BE2C (cell line): ENCODE data around the gene NHSL2.
A peak's percentile ranks its signal among the peaks of the same experiment; 100 is the strongest.

Experiments used
- DNase-seq: peaks from one replicate; pipeline ENCODE4 v3.0.0-alpha.2; 2020
- H3K27me3 ChIP-seq: fragments of 250-450 bp; sonication (Bioruptor Pico); 2 replicates; pipeline ENCODE4 v1.5.1; 2020; ENCODE audit warnings: mild to moderate bottlenecking
- H3K36me3 ChIP-seq: fragments of 250-450 bp; sonication (Bioruptor Pico); 2 replicates; pipeline ENCODE4 v1.5.1; 2020; ENCODE audit warnings: mild to moderate bottlenecking
- H3K4me1 ChIP-seq: fragments of 250-450 bp; sonication (Bioruptor Pico); 2 replicates; pipeline ENCODE4 v1.5.1; 2020
- H3K4me3 ChIP-seq: 2 replicates; pipeline ENCODE4 v1.5.1; 2011; ENCODE audit warnings: low read depth, low read length
- H3K9me3 ChIP-seq: fragments of 250-450 bp; sonication (Bioruptor Pico); 2 replicates; pipeline ENCODE4 v1.5.1; 2020
- TF ChIP-seq, protein P1 (sequence below): IDR thresholded peaks from 2 replicates; pipeline ENCODE4 v1.5.1; 2012; ENCODE audit warnings: mild to moderate bottlenecking, low read depth, low read length

NHSL2 gene

DNA sequence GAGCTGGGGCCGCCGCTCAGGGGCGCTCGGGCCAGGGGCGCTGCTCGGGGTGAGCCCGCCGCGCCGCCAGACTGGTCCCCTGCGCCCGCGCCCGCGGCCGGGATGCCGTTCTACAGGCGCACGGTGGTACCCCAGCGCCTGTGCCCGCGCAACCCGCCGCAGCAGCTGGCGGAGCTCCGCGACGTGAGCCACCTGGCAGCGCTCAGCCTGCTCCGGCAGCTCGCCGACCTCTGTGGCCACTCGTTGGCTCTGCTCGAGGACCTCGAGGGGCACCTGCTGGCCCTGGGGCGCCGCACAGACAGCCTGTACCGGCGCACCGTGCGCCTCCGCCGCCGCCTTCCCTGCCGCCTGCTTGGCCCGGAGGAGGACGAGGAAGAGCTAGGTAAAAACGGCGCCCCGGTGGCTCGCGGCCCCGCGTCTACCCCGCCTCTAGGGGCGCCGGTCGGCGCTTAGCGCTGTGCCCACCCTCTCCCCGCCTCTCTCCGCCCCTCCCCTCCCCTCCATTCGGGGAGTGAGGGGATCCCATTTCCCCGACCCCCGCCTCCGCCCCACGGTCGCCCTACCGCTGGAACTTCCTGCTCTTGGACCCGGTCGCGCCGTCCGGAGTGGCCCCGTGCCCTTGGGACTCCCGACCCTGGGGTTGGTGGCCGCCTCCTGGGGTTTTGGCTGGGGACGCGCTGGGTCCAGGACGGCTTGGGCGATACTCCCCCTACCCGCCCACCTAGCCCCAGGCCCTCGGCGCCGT is 513 bp downstream of the NHSL2 start:
- H3K27me3 ChIP-seq = peaks cover 15% of the 10 kb centered on the region
- peak overlapping the region; percentile 41 for H3K4me3 ChIP-seq
- DNase-seq = peak; percentile 38
- TF ChIP-seq, protein P1, sequence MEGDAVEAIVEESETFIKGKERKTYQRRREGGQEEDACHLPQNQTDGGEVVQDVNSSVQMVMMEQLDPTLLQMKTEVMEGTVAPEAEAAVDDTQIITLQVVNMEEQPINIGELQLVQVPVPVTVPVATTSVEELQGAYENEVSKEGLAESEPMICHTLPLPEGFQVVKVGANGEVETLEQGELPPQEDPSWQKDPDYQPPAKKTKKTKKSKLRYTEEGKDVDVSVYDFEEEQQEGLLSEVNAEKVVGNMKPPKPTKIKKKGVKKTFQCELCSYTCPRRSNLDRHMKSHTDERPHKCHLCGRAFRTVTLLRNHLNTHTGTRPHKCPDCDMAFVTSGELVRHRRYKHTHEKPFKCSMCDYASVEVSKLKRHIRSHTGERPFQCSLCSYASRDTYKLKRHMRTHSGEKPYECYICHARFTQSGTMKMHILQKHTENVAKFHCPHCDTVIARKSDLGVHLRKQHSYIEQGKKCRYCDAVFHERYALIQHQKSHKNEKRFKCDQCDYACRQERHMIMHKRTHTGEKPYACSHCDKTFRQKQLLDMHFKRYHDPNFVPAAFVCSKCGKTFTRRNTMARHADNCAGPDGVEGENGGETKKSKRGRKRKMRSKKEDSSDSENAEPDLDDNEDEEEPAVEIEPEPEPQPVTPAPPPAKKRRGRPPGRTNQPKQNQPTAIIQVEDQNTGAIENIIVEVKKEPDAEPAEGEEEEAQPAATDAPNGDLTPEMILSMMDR = peak; percentile 23
- H3K9me3 ChIP-seq = no peaks in the 10 kb centered on the region
- H3K4me1 ChIP-seq = no peaks in the 10 kb centered on the region
- H3K36me3 ChIP-seq = no peaks in the 10 kb centered on the region

DNA sequence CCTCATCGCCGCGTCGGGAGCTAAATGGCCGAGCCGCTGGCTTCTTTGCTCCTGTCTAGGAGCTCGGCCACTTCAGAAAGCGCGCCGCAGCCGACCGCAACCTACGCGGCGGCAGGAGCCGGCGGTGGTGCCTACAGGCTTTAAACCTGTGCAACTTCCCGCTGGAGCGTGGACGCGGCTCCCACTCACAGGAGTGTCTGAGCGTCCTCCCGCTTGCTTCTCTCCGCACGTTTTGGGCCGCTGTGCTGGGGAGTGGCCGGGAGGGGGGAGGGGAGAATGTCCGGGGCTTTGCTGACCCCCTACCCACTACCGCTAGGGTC is 1.0 kb downstream of the NHSL2 start:
- TF ChIP-seq, protein P1 = no peak
- H3K36me3 ChIP-seq = no peaks in the 10 kb centered on the region
- H3K4me1 ChIP-seq = no peaks in the 10 kb centered on the region
- H3K4me3 ChIP-seq = peak overlapping the region; percentile 41
- no peaks in the 10 kb centered on the region for H3K9me3 ChIP-seq
- peaks cover 15% of the 10 kb centered on the region for H3K27me3 ChIP-seq
- peak; percentile 4 for DNase-seq

DNA sequence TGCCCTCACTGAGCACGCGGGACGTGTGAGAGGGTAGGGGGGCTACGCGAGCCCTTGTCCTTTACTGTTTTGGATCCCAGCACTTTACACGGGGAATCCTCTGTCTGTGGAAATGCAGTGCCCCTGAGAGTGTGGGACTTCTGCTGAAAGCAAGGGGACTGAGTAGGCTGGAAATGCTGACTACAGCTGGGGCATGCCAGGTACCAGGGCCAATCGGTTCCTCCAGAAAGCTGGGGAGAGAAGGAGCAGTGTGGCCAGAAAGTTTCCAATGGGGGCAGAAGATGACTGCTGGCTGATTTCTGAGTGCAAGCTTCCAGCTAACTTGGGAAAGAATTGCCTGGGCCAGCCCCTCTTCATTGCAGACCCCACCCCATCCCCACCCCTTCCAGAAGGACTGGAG is 1.5 kb downstream of the NHSL2 start:
- no peak for DNase-seq
- Histone ChIP-seq H3K4me1 (no peaks in the 10 kb centered on the region), H3K9me3 (no peaks in the 10 kb centered on the region), H3K4me3 (no peak overlapping the region), H3K36me3 (no peaks in the 10 kb centered on the region), H3K27me3 (peaks cover 15% of the 10 kb centered on the region)
- TF ChIP-seq, protein P1 = no peak

DNA sequence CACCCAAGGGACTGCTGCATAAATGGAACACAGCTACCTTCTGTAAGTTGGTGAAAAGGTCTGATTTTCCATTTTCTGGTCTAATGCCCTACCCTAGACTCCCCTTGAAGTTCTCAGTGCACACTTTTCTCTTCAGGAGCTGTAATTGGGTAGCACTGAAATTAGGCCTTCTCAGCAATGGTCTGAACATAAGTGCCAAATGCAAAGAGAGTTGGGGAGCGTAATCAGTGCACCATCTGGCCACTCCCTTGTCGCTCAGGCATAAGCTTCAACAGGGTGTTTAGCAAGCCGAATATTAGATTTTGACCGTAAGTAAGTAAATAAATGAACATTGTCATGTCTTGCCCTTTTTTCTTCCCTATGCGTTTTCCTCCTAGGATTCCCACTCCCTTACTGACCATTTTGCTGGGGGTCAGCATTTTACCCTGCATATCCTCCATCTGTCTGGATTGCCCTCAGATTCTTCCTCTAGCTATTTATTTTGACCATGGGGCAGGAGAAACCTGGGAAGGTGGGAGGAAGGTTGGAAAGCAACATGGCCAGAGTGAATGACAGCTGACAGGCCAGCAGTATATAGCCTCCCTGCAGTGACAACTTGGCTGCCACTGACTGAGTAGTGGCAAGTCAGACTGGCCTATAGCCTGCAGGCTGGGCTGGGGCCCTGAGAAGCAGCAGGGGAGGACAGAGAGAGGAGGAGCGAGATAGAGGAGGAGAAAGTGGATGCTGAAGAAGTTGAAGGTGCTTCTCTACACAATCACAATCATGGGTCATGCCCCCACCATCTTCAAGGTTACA is 2.7 kb downstream of the NHSL2 start:
- Histone ChIP-seq H3K4me1 (no peaks in the 10 kb centered on the region), H3K36me3 (no peaks in the 10 kb centered on the region), H3K27me3 (peaks cover 15% of the 10 kb centered on the region), H3K9me3 (no peaks in the 10 kb centered on the region), H3K4me3 (no peak overlapping the region)
- DNase-seq = no peak
- TF ChIP-seq, protein P1 = no peak

DNA sequence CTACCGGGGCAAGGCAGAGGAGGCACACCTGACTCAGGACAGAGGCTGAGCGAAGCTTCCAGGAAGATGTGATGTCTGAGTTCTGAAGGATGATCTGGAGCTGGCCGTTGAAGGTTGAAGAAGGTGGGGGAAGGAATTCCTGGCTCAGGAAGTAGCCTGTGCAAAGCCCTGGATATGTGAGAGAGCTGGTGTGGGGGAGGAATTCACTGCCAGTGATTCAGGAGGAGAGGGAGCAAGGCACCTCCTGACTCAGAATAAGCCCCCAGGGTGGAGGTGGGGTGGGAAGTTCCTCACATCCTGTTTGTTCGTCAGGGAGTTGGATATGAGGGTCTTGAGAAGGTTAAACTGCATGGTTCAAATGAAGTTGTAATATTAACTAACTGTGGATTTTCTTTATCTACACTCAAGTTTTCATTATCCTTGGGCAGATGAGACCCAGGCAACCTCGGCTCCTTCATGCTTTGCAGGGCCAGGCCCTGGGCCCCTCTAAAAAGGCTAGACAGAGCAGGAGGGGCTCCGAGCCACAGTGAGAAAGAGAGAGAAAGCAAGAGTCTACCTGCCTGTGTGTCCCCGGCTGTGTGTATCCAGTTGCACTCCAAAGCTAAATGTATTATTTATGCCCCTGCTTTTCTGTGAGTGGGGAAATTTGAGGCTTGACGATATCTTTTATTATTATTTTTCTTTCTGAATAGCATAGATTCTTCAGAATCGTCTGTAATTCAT is 7.1 kb downstream of the NHSL2 start:
- DNase-seq = no peak

More for the DNA sequence above, 7.1 kb downstream of the NHSL2 start:
- Histone ChIP-seq H3K4me3 (no peak overlapping the region), H3K4me1 (no peaks in the 10 kb centered on the region), H3K27me3 (no peaks in the 10 kb centered on the region), H3K36me3 (no peaks in the 10 kb centered on the region), H3K9me3 (no peaks in the 10 kb centered on the region)
- TF ChIP-seq, protein P1 = no peak
